Embryonic facial prominence (tissue), 1 donor: ENCODE results near the gene ZBTB32.
"Not testable (repeated sequence)": the region's sequence is repeated elsewhere in the genome, so short reads cannot be mapped to it uniquely, and the experiment has no call there.

ENCODE experiments used
- DNase-seq: peaks from one replicate; pipeline ENCODE4 v3.0.0-alpha.2; 2016; ENCODE audit errors: extremely low spot score

The ZBTB32 gene

DNA sequence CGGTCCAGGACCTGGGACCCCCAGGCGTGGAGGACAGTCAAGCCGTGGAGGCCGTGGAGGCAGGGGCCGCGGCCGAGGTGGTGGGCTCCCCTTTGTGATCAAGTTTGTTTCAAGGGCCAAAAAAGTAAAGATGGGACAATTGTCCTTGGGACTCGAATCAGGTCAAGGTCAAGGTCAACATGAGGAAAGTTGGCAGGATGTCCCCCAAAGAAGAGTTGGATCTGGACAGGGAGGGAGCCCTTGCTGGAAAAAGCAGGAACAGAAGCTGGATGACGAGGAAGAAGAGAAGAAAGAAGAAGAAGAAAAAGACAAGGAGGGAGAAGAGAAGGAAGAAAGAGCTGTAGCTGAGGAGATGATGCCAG, 15.8 kb downstream of the ZBTB32 start:
- DNase-seq = no peak

DNA sequence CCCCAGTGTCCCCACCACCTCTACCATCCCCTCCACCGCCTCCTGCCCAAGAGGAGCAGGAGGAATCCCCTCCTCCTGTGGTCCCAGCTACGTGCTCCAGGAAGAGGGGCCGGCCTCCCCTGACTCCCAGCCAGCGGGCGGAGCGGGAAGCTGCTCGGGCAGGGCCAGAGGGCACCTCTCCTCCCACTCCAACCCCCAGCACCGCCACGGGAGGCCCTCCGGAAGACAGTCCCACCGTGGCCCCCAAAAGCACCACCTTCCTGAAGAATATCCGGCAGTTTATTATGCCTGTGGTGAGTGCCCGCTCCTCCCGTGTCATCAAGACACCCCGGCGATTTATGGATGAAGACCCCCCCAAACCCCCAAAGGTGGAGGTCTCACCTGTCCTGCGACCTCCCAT, 16.3 kb downstream of the ZBTB32 start:
- no peak for DNase-seq

- DNase-seq = no peak
Measured at GRCh38 chr19:35721374-35721773, 17.0 kb downstream of the ZBTB32 start.

GRCh38 chr19:35722461-35722860, 18.1 kb downstream of the ZBTB32 start:
- no peak for DNase-seq

GRCh38 chr19:35722897-35723296, 18.5 kb downstream of the ZBTB32 start:
- DNase-seq = no peak

DNA sequence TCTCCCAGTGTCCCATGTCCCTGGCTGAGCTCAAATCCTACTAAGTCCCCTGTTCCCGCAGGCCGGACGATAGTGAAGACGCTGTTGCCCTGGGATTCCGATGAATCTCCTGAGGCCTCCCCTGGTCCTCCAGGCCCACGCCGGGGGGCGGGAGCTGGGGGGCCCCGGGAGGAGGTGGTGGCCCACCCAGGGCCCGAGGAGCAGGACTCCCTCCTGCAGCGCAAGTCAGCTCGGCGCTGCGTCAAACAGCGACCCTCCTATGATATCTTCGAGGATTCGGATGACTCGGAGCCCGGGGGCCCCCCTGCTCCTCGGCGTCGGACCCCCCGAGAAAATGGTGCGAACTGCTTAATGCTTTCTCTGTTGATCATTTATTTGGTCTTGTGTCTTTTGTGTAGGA, 19.3 kb downstream of the ZBTB32 start:
- DNase-seq = no peak

GRCh38 chr19:35724132-35724531, 19.8 kb downstream of the ZBTB32 start:
- DNase-seq = not testable (repeated sequence)

DNA sequence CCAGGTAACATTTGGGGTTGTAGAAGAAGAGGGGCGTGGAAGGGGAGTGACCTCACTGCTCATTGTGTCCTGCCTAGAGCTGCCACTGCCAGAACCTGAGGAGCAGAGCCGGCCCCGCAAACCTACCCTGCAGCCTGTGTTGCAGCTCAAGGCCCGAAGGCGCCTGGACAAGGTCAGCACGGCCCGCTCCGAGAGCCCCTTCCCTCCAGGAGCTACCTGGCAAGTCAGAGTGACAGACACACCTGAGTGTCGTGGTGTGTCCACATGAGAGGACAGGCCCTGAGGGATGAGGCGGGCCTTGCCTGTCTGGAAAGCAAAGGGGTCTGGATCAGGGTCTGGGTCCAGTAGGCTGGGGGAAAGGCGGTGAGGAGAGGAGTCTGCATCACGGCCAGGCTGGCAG, 20.2 kb downstream of the ZBTB32 start:
- DNase-seq = no peak

GRCh38 chr19:35725216-35725861, 21.0 kb downstream of the ZBTB32 start:
- no peak for DNase-seq

GRCh38 chr19:35727053-35727955, 22.9 kb downstream of the ZBTB32 start:
- no peak for DNase-seq

- DNase-seq = no peak
Measured at GRCh38 chr19:35727956-35728706, 23.8 kb downstream of the ZBTB32 start.

- no peak for DNase-seq
Measured at GRCh38 chr19:35729021-35729420, 24.7 kb downstream of the ZBTB32 start.

GRCh38 chr19:35729763-35730162, 25.4 kb downstream of the ZBTB32 start:
- DNase-seq = no peak

- DNase-seq = no peak
Measured at GRCh38 chr19:35730326-35730725, 26.0 kb downstream of the ZBTB32 start.

- no peak for DNase-seq
Measured at GRCh38 chr19:35731353-35731752, 27.0 kb downstream of the ZBTB32 start.

GRCh38 chr19:35731779-35732405, 27.5 kb downstream of the ZBTB32 start:
- DNase-seq = no peak

GRCh38 chr19:35732540-35733179, 28.3 kb downstream of the ZBTB32 start:
- DNase-seq = no peak

GRCh38 chr19:35733180-35734125, 29.1 kb downstream of the ZBTB32 start:
- no peak for DNase-seq

DNA sequence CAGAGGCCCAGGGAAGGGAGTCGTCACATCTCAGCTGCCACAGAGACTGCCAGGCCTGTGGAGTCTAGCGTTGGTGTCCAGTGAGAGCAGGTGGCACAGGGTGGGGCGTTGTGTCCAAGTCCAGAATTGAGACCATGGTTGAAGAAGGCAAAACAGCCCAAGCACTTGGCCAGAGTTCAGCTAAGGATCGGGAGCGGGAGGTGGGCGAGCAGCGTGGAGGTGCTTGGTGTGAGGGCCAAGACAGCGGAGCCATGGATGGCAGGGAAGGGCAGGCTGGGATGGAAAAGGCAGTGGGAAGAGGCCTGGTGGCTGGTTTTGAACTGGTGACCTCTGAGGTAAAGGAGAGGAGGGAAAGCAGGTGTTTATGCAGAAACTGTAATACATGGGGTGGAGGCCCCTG, 29.9 kb downstream of the ZBTB32 start:
- DNase-seq = no peak

GRCh38 chr19:35734889-35735288, 30.5 kb downstream of the ZBTB32 start:
- no peak for DNase-seq
